Tibial nerve (tissue), 4 donors: ENCODE data around the gene KLHDC10. TPM values are rescaled to one million over a fixed set of nuclear protein-coding genes. Genes with fewer than 3 reads are reported as not detected.
"Not testable (repeated sequence)": the region's sequence is repeated elsewhere in the genome, so short reads cannot be mapped to it uniquely, and the experiment has no call there.

Experiments used
- DNase-seq, 2 donors: peaks; one replicate each; pipeline ENCODE4 v3.0.0-alpha.2; 2019; ENCODE audit warnings: low spot score in 2 of 2
- H3K27ac ChIP-seq, 4 donors: fragments of 200-600 bp; sonication (generic) in 3 of 4; one replicate each; pipeline ENCODE4 v1.5.1; 2017 to 2019; ENCODE audit warnings: mild to moderate bottlenecking in 1 of 4
- H3K27me3 ChIP-seq, 2 donors: fragments of 200-600 bp; sonication (generic) in 1 of 2; one replicate each; pipeline versions ENCODE4 v1.5.1 to v1.6.0; 2017 to 2019
- H3K36me3 ChIP-seq, 3 donors: fragments of 200-600 bp; sonication (generic); one replicate each; pipeline ENCODE4 v1.5.1; 2018 to 2019
- H3K4me1 ChIP-seq, 4 donors: fragments of 200-600 bp; sonication (generic) in 3 of 4; one replicate each; pipeline ENCODE4 v1.5.1; 2017 to 2019
- H3K4me3 ChIP-seq, 4 donors: fragments of 200-600 bp; sonication (generic) in 3 of 4; one replicate each; pipeline ENCODE4 v1.5.1; 2017 to 2019; ENCODE audit warnings: mild to moderate bottlenecking in 1 of 4, moderate library complexity in 1 of 4
- H3K9me3 ChIP-seq, 4 donors: fragments of 200-600 bp; sonication (generic) in 3 of 4; one replicate each; pipeline ENCODE4 v1.5.1; 2017 to 2019
- CTCF ChIP-seq, 5 experiments: fragments of 200-600 bp in 3 of 5; fragments of 450-650 bp in 2 of 5; sonication (generic) in 3 of 5; IDR thresholded peaks; one replicate each; pipeline ENCODE4 v1.5.1; 2016 to 2019; ENCODE audit warnings: antibody characterized with exemption in 5 of 5, mild to moderate bottlenecking in 3 of 5, moderate library complexity in 2 of 5
- EP300 ChIP-seq, 2 donors: sonication (generic); formaldehyde crosslinking; IDR thresholded peaks; one replicate each; pipeline ENCODE4 v1.6.1; 2017; ENCODE audit warnings: antibody characterized with exemption in 2 of 2, mild to moderate bottlenecking in 1 of 2
- POLR2A ChIP-seq, 2 donors: fragments of 450-650 bp; IDR thresholded peaks; one replicate each; pipeline ENCODE4 v1.6.1; 2017; ENCODE audit warnings: antibody characterized with exemption in 2 of 2, mild to moderate bottlenecking in 2 of 2, moderate library complexity in 2 of 2
- WGBS, 2 donors: methylation state at CpG; one replicate each; pipeline ENCODE4 v1.1.5; 2018; 5-methylcytosine and 5-hydroxymethylcytosine counted together
- total RNA-seq, 4 donors: library from RNA; depleted of rRNA; stranded (reverse); fragments of >200 nt; gene quantifications; one replicate each; pipeline ENCODE4 v1.1.0, GENCODE V29; 2016

Gene KLHDC10
- total RNA-seq, 4 donors from 2014 or later: 19.0 to 30.8 (median 21.4) TPM

GRCh38 chr7:130032698-130033097 lies 37.6 kb upstream of the KLHDC10 start:
- no peaks in the 10 kb centered on the region for H3K27me3 ChIP-seq
- TF ChIP-seq CTCF (IDR thresholded peaks at IDR 0.05) (no peak), POLR2A (IDR thresholded peaks at IDR 0.05) (no peak), EP300 (IDR thresholded peaks at IDR 0.05) (no peak)
- H3K27ac ChIP-seq: no peak overlapping the region
- no peaks in the 10 kb centered on the region for H3K4me1 ChIP-seq
- 92 to 100% methylated on average over 1 of the region's 1 CpG for WGBS, 2 donors
- DNase-seq: no peak
- peaks cover 0 to 95% (median 7%) of the 10 kb centered on the region in 3 donors for H3K36me3 ChIP-seq
- no peaks in the 10 kb centered on the region for H3K9me3 ChIP-seq
- H3K4me3 ChIP-seq: no peak overlapping the region

GRCh38 chr7:130037703-130038102 lies 32.6 kb upstream of the KLHDC10 start:
- Histone ChIP-seq H3K27ac (no peak overlapping the region), H3K4me3 (no peak overlapping the region), H3K4me1 (no peaks in the 10 kb centered on the region), H3K9me3 (no peaks in the 10 kb centered on the region), H3K27me3 (no peaks in the 10 kb centered on the region), H3K36me3 (peaks cover 0 to 92% (median 7%) of the 10 kb centered on the region in 3 donors)
- no peak for TF ChIP-seq POLR2A (IDR thresholded peaks at IDR 0.05)
- no peak for DNase-seq

GRCh38 chr7:130040576-130040975 lies 29.8 kb upstream of the KLHDC10 start:
- H3K9me3 ChIP-seq: no peaks in the 10 kb centered on the region
- no peaks in the 10 kb centered on the region for H3K4me1 ChIP-seq
- no peaks in the 10 kb centered on the region for H3K27me3 ChIP-seq
- no peak for DNase-seq
- 93 to 97% methylated on average over 4 of the region's 4 CpGs for WGBS, 2 donors
- H3K27ac ChIP-seq: no peak overlapping the region
- peaks cover 0 to 88% (median 7%) of the 10 kb centered on the region in 3 donors for H3K36me3 ChIP-seq
- H3K4me3 ChIP-seq: no peak overlapping the region
- TF ChIP-seq POLR2A (IDR thresholded peaks at IDR 0.05) (no peak), EP300 (IDR thresholded peaks at IDR 0.05) (no peak), CTCF (IDR thresholded peaks at IDR 0.05) (no peak)

- Histone ChIP-seq H3K4me3 (no peak overlapping the region), H3K36me3 (peaks cover 0 to 43% (median 0%) of the 10 kb centered on the region in 3 donors), H3K27ac (no peak overlapping the region), H3K4me1 (peaks cover 0 to 20% (median 3%) of the 10 kb centered on the region in 4 donors), H3K27me3 (no peaks in the 10 kb centered on the region), H3K9me3 (no peaks in the 10 kb centered on the region)
- DNase-seq: no peak
- TF ChIP-seq EP300 (IDR thresholded peaks at IDR 0.05): no peak
- no peak for TF ChIP-seq POLR2A (IDR thresholded peaks at IDR 0.05)
- no peak for TF ChIP-seq CTCF (IDR thresholded peaks at IDR 0.05)
- WGBS, 2 donors: 59 to 68% methylated on average over 4 of the region's 4 CpGs
Measured at GRCh38 chr7:130047831-130048230, 22.5 kb upstream of the KLHDC10 start.

- no peak for DNase-seq
- no peak overlapping the region for H3K4me3 ChIP-seq
- 88 to 90% methylated on average over 4 of the region's 4 CpGs for WGBS, 2 donors
- H3K36me3 ChIP-seq: peaks cover 0 to 34% (median 0%) of the 10 kb centered on the region in 3 donors
- peaks cover 0 to 20% (median 3%) of the 10 kb centered on the region in 4 donors for H3K4me1 ChIP-seq
- no peak overlapping the region for H3K27ac ChIP-seq
- no peaks in the 10 kb centered on the region for H3K27me3 ChIP-seq
- TF ChIP-seq POLR2A (IDR thresholded peaks at IDR 0.05) (no peak), EP300 (IDR thresholded peaks at IDR 0.05) (no peak), CTCF (IDR thresholded peaks at IDR 0.05) (no peak)
- H3K9me3 ChIP-seq: no peaks in the 10 kb centered on the region
Measured at GRCh38 chr7:130048906-130049305, 21.4 kb upstream of the KLHDC10 start.

GRCh38 chr7:130052250-130052649 lies 18.1 kb upstream of the KLHDC10 start:
- WGBS, 2 donors: 97% methylated on average over 15 of the region's 15 CpGs
- H3K4me1 ChIP-seq: peaks cover 0 to 20% (median 3%) of the 10 kb centered on the region in 4 donors
- DNase-seq, H3K27me3 ChIP-seq, H3K27ac ChIP-seq, H3K4me3 ChIP-seq, H3K9me3 ChIP-seq, H3K36me3 ChIP-seq: not testable (repeated sequence)

GRCh38 chr7:130055198-130055597 lies 15.1 kb upstream of the KLHDC10 start:
- not testable (repeated sequence) for H3K4me3 ChIP-seq, H3K4me1 ChIP-seq, H3K36me3 ChIP-seq, DNase-seq, H3K9me3 ChIP-seq, H3K27me3 ChIP-seq, H3K27ac ChIP-seq
- WGBS, 2 donors: 91 to 94% methylated on average over 8 of the region's 8 CpGs
